Measurements from ENCODE around the gene PIWIL4.
"Not testable (repeated sequence)": the region's sequence is repeated elsewhere in the genome, so short reads cannot be mapped to it uniquely, and the experiment has no call there.

PIWIL4 gene

GRCh38 chr11:94543695-94544645 lies 23.2 kb upstream of the PIWIL4 start, which contains the start of gene FUT4:
Gene FUT4, plus strand, starts transcription at chr11:94543921. Its CDS starts 213 bp downstream, at chr11:94544134.
- Mint-ChIP-seq H3K4me3 (peak within 1 kb of the TSS; percentile 90), H3K4me1 (peaks cover 40% of the 10 kb centered on the region), H3K36me3 (ENCODE audit: low read depth) (peaks cover 4% of the 10 kb centered on the region), H3K27ac (peak within 1 kb of the TSS; percentile 94), H3K27me3 (peaks cover 3% of the 10 kb centered on the region), H3K9me3 (no peaks in the 10 kb centered on the region)
- ATAC-seq (peak; percentile 94), DNase-seq (peak; percentile 78)

- no peak overlapping the region for H3K27ac Mint-ChIP-seq
- no peak for ATAC-seq
- DNase-seq = no peak
These were observed 22.4 kb upstream of the PIWIL4 start for GRCh38 chr11:94544646-94545263.

GRCh38 chr11:94545264-94546161 lies 21.7 kb upstream of the PIWIL4 start:
- peak overlapping the region; percentile 77 for H3K4me3 Mint-ChIP-seq
- no peaks in the 10 kb centered on the region for H3K27me3 Mint-ChIP-seq
- H3K4me1 Mint-ChIP-seq = peaks cover 42% of the 10 kb centered on the region
- peaks cover 4% of the 10 kb centered on the region for H3K36me3 Mint-ChIP-seq (ENCODE audit: low read depth)
- no peaks in the 10 kb centered on the region for H3K9me3 Mint-ChIP-seq
- ATAC-seq (no peak), DNase-seq (no peak)
- no peak overlapping the region for H3K27ac Mint-ChIP-seq

More at GRCh38 chr11:94544646-94545263, 22.4 kb upstream of the PIWIL4 start:
- peak overlapping the region; percentile 77 for H3K4me3 Mint-ChIP-seq
- peaks cover 4% of the 10 kb centered on the region for H3K36me3 Mint-ChIP-seq (ENCODE audit: low read depth)
- H3K27me3 Mint-ChIP-seq = no peaks in the 10 kb centered on the region
- no peaks in the 10 kb centered on the region for H3K9me3 Mint-ChIP-seq
- peaks cover 42% of the 10 kb centered on the region for H3K4me1 Mint-ChIP-seq

GRCh38 chr11:94546162-94546470 lies 21.1 kb upstream of the PIWIL4 start:
- Mint-ChIP-seq H3K36me3 (ENCODE audit: low read depth) (peaks cover 4% of the 10 kb centered on the region), H3K4me3 (peak overlapping the region; percentile 77), H3K4me1 (peaks cover 42% of the 10 kb centered on the region), H3K27ac (no peak overlapping the region), H3K9me3 (no peaks in the 10 kb centered on the region), H3K27me3 (no peaks in the 10 kb centered on the region)
- ATAC-seq = no peak
- no peak for DNase-seq

- H3K27me3 Mint-ChIP-seq = no peaks in the 10 kb centered on the region
- peaks cover 40% of the 10 kb centered on the region for H3K4me1 Mint-ChIP-seq
- H3K36me3 Mint-ChIP-seq (ENCODE audit: low read depth) = peaks cover 4% of the 10 kb centered on the region
- H3K4me3 Mint-ChIP-seq = peak overlapping the region; percentile 47
- no peak for ATAC-seq
- H3K9me3 Mint-ChIP-seq = no peaks in the 10 kb centered on the region
- no peak overlapping the region for H3K27ac Mint-ChIP-seq
- no peak for DNase-seq
These were observed 20.3 kb upstream of the PIWIL4 start for GRCh38 chr11:94546886-94547285.

GRCh38 chr11:94549146-94549545 lies 18.0 kb upstream of the PIWIL4 start:
- H3K4me1 Mint-ChIP-seq = peaks cover 29% of the 10 kb centered on the region
- H3K9me3 Mint-ChIP-seq = no peaks in the 10 kb centered on the region
- DNase-seq = no peak
- peaks cover 4% of the 10 kb centered on the region for H3K36me3 Mint-ChIP-seq (ENCODE audit: low read depth)
- no peak overlapping the region for H3K27ac Mint-ChIP-seq
- no peaks in the 10 kb centered on the region for H3K27me3 Mint-ChIP-seq
- no peak overlapping the region for H3K4me3 Mint-ChIP-seq
- ATAC-seq = no peak

- ATAC-seq = no peak
- Mint-ChIP-seq H3K4me1 (peaks cover 28% of the 10 kb centered on the region), H3K4me3 (no peak overlapping the region), H3K27ac (no peak overlapping the region), H3K27me3 (no peaks in the 10 kb centered on the region), H3K9me3 (no peaks in the 10 kb centered on the region), H3K36me3 (ENCODE audit: low read depth) (peaks cover 2% of the 10 kb centered on the region)
- no peak for DNase-seq
These were observed 16.7 kb upstream of the PIWIL4 start for GRCh38 chr11:94550513-94550912.

GRCh38 chr11:94553938-94554337 lies 13.2 kb upstream of the PIWIL4 start:
- H3K27me3 Mint-ChIP-seq = no peaks in the 10 kb centered on the region
- no peak overlapping the region for H3K27ac Mint-ChIP-seq
- ATAC-seq (no peak), DNase-seq (no peak)
- H3K4me1 Mint-ChIP-seq = peaks cover 3% of the 10 kb centered on the region
- no peaks in the 10 kb centered on the region for H3K36me3 Mint-ChIP-seq (ENCODE audit: low read depth)
- no peak overlapping the region for H3K4me3 Mint-ChIP-seq
- H3K9me3 Mint-ChIP-seq = no peaks in the 10 kb centered on the region

GRCh38 chr11:94555752-94556329 lies 11.3 kb upstream of the PIWIL4 start:
- not testable (repeated sequence) for H3K36me3 Mint-ChIP-seq (ENCODE audit: low read depth); H3K9me3 Mint-ChIP-seq; ATAC-seq; H3K27ac Mint-ChIP-seq; DNase-seq; H3K4me1 Mint-ChIP-seq; H3K27me3 Mint-ChIP-seq; H3K4me3 Mint-ChIP-seq

- Mint-ChIP-seq H3K4me3 (no peak overlapping the region), H3K27ac (no peak overlapping the region), H3K9me3 (no peaks in the 10 kb centered on the region), H3K4me1 (no peaks in the 10 kb centered on the region), H3K36me3 (ENCODE audit: low read depth) (no peaks in the 10 kb centered on the region), H3K27me3 (no peaks in the 10 kb centered on the region)
- DNase-seq (no peak), ATAC-seq (no peak)
These were observed 9.7 kb upstream of the PIWIL4 start for GRCh38 chr11:94557421-94557820.

- Mint-ChIP-seq H3K4me3 (no peak overlapping the region), H3K9me3 (no peaks in the 10 kb centered on the region), H3K36me3 (ENCODE audit: low read depth) (no peaks in the 10 kb centered on the region), H3K4me1 (no peaks in the 10 kb centered on the region), H3K27ac (no peak overlapping the region), H3K27me3 (no peaks in the 10 kb centered on the region)
- no peak for ATAC-seq
- no peak for DNase-seq
These were observed 9.2 kb upstream of the PIWIL4 start for GRCh38 chr11:94557992-94558391.

- ATAC-seq (no peak), DNase-seq (no peak)
- no peaks in the 10 kb centered on the region for H3K36me3 Mint-ChIP-seq (ENCODE audit: low read depth)
- H3K27ac Mint-ChIP-seq = no peak overlapping the region
- H3K9me3 Mint-ChIP-seq = no peaks in the 10 kb centered on the region
- H3K4me3 Mint-ChIP-seq = no peak overlapping the region
- H3K27me3 Mint-ChIP-seq = no peaks in the 10 kb centered on the region
- no peaks in the 10 kb centered on the region for H3K4me1 Mint-ChIP-seq
These were observed 8.7 kb upstream of the PIWIL4 start for GRCh38 chr11:94558468-94558867.

- Mint-ChIP-seq H3K36me3 (ENCODE audit: low read depth) (no peaks in the 10 kb centered on the region), H3K27me3 (no peaks in the 10 kb centered on the region), H3K4me3 (no peak overlapping the region), H3K27ac (no peak overlapping the region), H3K4me1 (no peaks in the 10 kb centered on the region), H3K9me3 (no peaks in the 10 kb centered on the region)
- no peak for DNase-seq
- ATAC-seq = no peak
These were observed 8.2 kb upstream of the PIWIL4 start for GRCh38 chr11:94558932-94559331.

GRCh38 chr11:94559361-94559760 lies 7.8 kb upstream of the PIWIL4 start:
- Mint-ChIP-seq H3K4me3 (no peak overlapping the region), H3K36me3 (ENCODE audit: low read depth) (no peaks in the 10 kb centered on the region), H3K9me3 (no peaks in the 10 kb centered on the region), H3K27me3 (no peaks in the 10 kb centered on the region), H3K4me1 (no peaks in the 10 kb centered on the region), H3K27ac (no peak overlapping the region)
- DNase-seq (no peak), ATAC-seq (no peak)
